Activated CD4-positive, CD25-positive, alpha-beta regulatory T cell treated with anti-CD3 and anti-CD28 coated beads, Interleukin-2, amount 50 U/mL, for 72 hours (primary cell): Measurements from ENCODE around the gene LRIT3.

ENCODE experiments used
- DNase-seq: peaks from one replicate; pipeline ENCODE4 v3.0.0; 2021

LRIT3 gene

GRCh38 chr4:109912706-109913595, 65.0 kb downstream of the LRIT3 start, which contains the start of gene EGF:
TSS of gene EGF (plus strand) at chr4:109912883. CDS start at chr4:109913336, 453 bp downstream.
- no peak for DNase-seq

DNA sequence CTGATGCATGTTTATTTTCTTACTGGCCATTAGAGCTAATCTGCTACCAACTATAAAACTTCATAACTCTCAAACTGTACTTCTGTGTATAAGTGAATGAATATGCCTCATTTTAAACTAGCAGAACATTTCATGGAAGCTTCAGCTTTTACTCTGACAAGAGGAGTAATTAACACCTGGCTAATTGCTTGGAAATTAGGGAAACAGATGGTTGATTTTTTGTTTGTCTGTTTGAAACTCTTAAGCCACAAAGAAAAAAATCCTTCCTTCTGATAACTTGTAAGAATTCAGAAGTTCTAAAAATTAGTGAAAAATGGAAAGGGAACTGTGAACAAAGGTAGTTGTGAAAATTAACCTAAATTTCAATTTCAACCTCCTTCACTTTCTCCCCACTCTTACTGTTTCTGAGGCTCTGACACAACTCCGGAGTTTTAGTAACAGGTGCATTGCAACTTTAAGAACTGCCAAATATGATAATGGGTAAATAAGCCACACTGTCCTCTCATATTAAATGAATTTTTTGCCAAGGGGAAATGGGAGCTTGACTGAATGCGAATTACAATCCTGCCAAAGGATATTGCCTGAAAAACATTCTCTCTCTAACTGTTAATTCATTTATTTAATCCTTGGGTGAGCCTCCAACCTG, 65.8 kb downstream of the LRIT3 start:
- no peak for DNase-seq

GRCh38 chr4:109914322-109914721, 66.4 kb downstream of the LRIT3 start:
- DNase-seq = no peak

- DNase-seq = no peak
Observed at GRCh38 chr4:109915385-109916026, 67.6 kb downstream of the LRIT3 start.

DNA sequence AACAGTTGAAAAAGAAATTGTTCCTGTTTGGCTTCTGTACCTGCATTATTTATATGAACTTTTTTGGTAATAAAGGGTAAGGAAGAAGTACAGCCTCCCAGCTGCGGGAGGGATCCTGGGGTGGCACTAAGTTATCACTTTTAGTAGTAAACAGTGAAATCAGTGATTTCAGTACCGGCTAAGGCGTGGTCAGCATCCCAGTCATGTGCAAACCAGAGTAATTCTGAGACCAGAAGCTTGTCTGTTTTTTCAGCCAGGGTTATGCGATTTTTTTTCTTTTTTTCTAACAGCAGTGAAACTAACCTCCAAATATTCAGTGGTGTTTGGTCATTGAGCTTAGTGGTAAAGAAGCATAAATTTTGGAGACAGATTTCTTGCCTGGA, 68.1 kb downstream of the LRIT3 start:
- DNase-seq = no peak

DNA sequence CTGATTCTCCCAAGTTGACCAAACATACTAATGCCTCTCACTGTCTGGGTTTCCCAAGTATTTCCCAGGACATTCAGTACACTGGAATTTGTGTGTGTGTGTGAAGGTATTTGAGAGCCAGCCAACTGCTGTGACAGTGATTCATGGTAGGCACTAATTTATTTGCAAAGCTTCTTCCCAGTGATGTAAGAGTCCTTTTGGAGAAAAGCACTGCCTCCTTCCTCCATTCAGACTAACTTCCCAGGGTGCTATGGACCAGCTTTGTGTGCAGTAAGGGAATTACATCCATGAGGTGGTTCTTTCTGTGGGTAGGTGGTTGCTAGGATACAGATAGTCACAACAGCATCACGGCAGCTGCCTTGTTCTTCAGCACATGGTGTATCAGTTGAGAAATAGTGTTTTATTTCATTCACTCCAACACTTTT, 73.5 kb downstream of the LRIT3 start:
- DNase-seq = no peak
